Measurements from ENCODE around the gene KCNIP4. TPM values are rescaled to one million over a fixed set of nuclear protein-coding genes. Genes with fewer than 3 reads are reported as not detected.

KCNIP4 gene
- total and polyA plus RNA-seq, 11 donors: 0.19 TPM; not detected in 10

GRCh38 chr4:21769404-21770147 lies 179.0 kb downstream of the KCNIP4 start:
- Histone ChIP-seq H3K27me3 (no peaks in the 10 kb centered on the region), H3K27ac (no peak overlapping the region), H3K4me3 (no peak overlapping the region), H3K4me1 (peaks cover 0 to 2% (median 0%) of the 10 kb centered on the region in 12 donors), H3K9me3 (no peaks in the 10 kb centered on the region), H3K36me3 (no peaks in the 10 kb centered on the region)
- intact Hi-C loops (cut with DNase I): loop anchor here in 8 of 10 donors (2.0 to 10.0 kb wide), 4 partner anchors 257 to 997 kb away; no protein-coding TSS in a partner anchor
- no peak for TF ChIP-seq CTCF (IDR thresholded peaks at IDR 0.05)
- no peak for TF ChIP-seq POLR2A (IDR thresholded peaks at IDR 0.05)
- 52 to 59% (median 56%) methylated on average over 4 of the region's 4 CpGs for WGBS, 4 donors
- no peak for ATAC-seq
- DNase-seq: no peak

GRCh38 chr4:21768349-21769310 lies 179.9 kb downstream of the KCNIP4 start:
- no peaks in the 10 kb centered on the region for H3K9me3 ChIP-seq
- TF ChIP-seq CTCF (IDR thresholded peaks at IDR 0.05) (peak; percentile 41 to 83 (median 72)), POLR2A (IDR thresholded peaks at IDR 0.05) (no peak)
- no peak overlapping the region for H3K27ac ChIP-seq
- no peaks in the 10 kb centered on the region for H3K36me3 ChIP-seq
- no peaks in the 10 kb centered on the region for H3K27me3 ChIP-seq
- ATAC-seq (no peak), DNase-seq (no peak)
- WGBS, 4 donors: 30 to 37% (median 30%) methylated on average over 6 of the region's 6 CpGs
- H3K4me1 ChIP-seq: peaks cover 0 to 2% (median 0%) of the 10 kb centered on the region in 12 donors
- no peak overlapping the region for H3K4me3 ChIP-seq
- intact Hi-C loops (cut with DNase I): loop anchor here in 9 of 10 donors (1.0 to 10.0 kb wide), 5 partner anchors 256 to 996 kb away; no protein-coding TSS in a partner anchor

GRCh38 chr4:21765810-21766407 lies 182.7 kb downstream of the KCNIP4 start:
- 37 to 39% (median 38%) methylated on average over 8 of the region's 8 CpGs for whole genome bisulfite sequencing, 4 donors
- TF ChIP-seq POLR2A (IDR thresholded peaks at IDR 0.05): no peak
- peak; percentile 59 to 86 (median 78) for TF ChIP-seq CTCF (IDR thresholded peaks at IDR 0.05)
- Histone ChIP-seq H3K4me3 (no peak overlapping the region), H3K9me3 (no peaks in the 10 kb centered on the region), H3K36me3 (no peaks in the 10 kb centered on the region), H3K27me3 (peaks cover 0 to 8% (median 0%) of the 10 kb centered on the region in 9 donors), H3K4me1 (peaks cover 0 to 2% (median 0%) of the 10 kb centered on the region in 12 donors), H3K27ac (no peak overlapping the region)
- ATAC-seq: peak in 2 of 4 donors; percentile 50 to 53
- intact Hi-C loops (cut with DNase I): loop anchor here in 7 of 10 donors (1.0 to 10.0 kb wide), 5 partner anchors 253 to 994 kb away; no protein-coding TSS in a partner anchor
- DNase-seq: no peak

Measured in heart left ventricle (tissue), 16 donors.